ENCODE measurements around the gene SLC1A7. TPM values are rescaled to one million over a fixed set of nuclear protein-coding genes. Genes with fewer than 3 reads are reported as not detected.

Gene SLC1A7
- total RNA-seq, 4 donors from 2014 or later, result 0.54 to 1.6 (median 0.62) TPM; not detected in 1

DNA sequence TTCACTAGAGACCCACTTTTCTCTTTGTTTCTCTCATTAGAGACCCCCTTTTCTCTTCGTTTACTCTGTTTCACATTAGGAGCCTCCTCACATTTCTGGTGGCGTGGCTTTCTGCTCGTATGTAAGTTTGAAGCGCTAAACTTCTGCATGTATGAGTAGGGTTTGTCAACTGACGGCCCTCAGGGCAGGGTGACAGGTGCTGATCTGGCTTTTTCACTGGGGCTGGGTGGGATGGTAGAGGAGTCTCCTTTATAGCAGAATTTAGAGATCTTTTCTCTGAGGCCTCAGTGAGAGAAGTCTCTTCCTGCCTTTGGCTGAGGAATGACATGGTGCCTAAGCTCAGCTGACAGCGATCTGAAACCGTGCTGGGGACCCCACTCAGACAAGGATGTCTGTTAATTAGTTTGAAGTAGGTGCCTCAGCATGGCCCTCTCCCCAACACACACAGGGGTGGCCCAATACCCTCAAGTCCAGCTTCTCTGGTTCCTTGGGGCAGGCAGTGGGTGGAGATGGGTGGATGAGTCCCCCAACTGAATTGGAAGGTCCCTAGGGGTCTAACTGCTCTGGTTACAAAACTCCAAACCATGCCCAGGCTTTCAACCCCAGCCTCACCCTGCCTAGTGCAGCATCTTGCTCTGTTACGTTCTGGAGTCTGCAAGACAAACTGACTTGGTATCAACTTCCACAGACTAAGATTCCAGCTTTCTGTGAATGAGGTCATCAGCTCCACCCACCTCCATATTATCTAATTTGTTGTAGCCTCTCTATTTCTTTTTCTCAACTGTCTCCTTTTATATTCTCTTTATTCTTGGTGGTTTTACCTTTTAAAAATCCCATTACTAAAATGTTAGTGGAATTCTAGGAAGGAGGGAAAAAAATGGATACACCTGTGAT lies 3.2 kb downstream of the SLC1A7 start:
- Histone ChIP-seq H3K4me3 (no peak overlapping the region), H3K4me1 (peaks cover 0 to 37% (median 11%) of the 10 kb centered on the region in 3 donors), H3K9me3 (peaks cover 0 to 3% (median 0%) of the 10 kb centered on the region in 3 donors), H3K27ac (peak overlapping the region in 3 of 4 donors; percentile 42 to 62 (median 61)), H3K36me3 (no peaks in the 10 kb centered on the region), H3K27me3 (no peaks in the 10 kb centered on the region)
- ATAC-seq, result no peak
- 85% methylated on average over 5 of the region's 8 CpGs; no CpG with 5 or more reads in 1 of the 2 donors for WGBS, 2 donors (ENCODE audit: low coverage in 1 of 2)
- TF ChIP-seq, protein P1, sequence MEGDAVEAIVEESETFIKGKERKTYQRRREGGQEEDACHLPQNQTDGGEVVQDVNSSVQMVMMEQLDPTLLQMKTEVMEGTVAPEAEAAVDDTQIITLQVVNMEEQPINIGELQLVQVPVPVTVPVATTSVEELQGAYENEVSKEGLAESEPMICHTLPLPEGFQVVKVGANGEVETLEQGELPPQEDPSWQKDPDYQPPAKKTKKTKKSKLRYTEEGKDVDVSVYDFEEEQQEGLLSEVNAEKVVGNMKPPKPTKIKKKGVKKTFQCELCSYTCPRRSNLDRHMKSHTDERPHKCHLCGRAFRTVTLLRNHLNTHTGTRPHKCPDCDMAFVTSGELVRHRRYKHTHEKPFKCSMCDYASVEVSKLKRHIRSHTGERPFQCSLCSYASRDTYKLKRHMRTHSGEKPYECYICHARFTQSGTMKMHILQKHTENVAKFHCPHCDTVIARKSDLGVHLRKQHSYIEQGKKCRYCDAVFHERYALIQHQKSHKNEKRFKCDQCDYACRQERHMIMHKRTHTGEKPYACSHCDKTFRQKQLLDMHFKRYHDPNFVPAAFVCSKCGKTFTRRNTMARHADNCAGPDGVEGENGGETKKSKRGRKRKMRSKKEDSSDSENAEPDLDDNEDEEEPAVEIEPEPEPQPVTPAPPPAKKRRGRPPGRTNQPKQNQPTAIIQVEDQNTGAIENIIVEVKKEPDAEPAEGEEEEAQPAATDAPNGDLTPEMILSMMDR (IDR thresholded peaks at IDR 0.05), result no peak
- no peak for TF ChIP-seq EP300 (IDR thresholded peaks at IDR 0.05)
- no peak for TF ChIP-seq POLR2A (IDR thresholded peaks at IDR 0.05)
- TF ChIP-seq POLR2AphosphoS5 (IDR thresholded peaks at IDR 0.05), result no peak

DNA sequence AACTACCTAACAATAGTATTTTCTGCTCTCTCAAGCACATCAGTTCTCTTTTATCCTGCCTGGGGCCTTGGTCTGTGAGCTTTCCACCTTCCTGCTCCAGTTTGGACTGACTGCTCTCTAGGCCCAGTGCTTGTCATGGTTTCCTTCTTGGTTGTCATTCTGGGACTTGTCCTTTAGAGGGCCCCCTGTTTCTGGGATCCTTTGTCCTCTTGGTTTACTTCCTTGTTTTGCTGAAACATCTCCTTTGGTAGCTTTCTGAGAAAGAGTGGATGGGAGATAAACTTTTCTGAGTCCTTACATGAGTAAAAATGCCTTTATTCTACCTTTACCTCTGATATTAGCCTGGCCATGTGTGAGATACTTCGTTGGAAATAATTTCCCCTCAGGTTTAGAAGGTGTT lies 4.7 kb downstream of the SLC1A7 start:
- Histone ChIP-seq H3K4me3 (no peak overlapping the region), H3K9me3 (peaks cover 0 to 3% (median 0%) of the 10 kb centered on the region in 3 donors), H3K36me3 (no peaks in the 10 kb centered on the region), H3K27me3 (no peaks in the 10 kb centered on the region), H3K4me1 (peaks cover 0 to 37% (median 11%) of the 10 kb centered on the region in 3 donors), H3K27ac (no peak overlapping the region)
- ATAC-seq, result no peak
- 88 to 100% methylated on average over 1 of the region's 1 CpG for WGBS, 2 donors (ENCODE audit: low coverage in 1 of 2)
- TF ChIP-seq POLR2AphosphoS5 (IDR thresholded peaks at IDR 0.05) (no peak), POLR2A (IDR thresholded peaks at IDR 0.05) (no peak), EP300 (IDR thresholded peaks at IDR 0.05) (no peak)
- TF ChIP-seq, protein P1 (IDR thresholded peaks at IDR 0.05), result no peak

DNA sequence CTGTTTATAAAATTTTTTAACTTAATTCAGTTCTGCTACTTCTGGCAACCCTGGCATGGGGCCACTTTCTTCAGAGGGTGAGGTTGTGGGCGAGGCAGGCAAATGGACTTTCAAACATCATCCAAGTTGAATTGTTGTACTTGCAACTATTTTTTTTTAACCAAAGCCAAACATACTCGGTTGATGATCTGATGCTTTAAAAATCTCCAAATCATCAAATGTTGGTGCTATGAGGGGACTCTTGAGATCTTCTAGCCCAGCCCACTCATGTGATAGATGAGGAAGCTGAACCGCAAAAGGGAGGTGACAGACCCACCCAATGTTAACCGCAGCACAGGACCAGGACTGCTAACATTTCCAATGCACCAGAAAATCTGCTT lies 6.7 kb downstream of the SLC1A7 start:
- H3K27me3 ChIP-seq, result no peaks in the 10 kb centered on the region
- peak; percentile 62 for ATAC-seq
- no peaks in the 10 kb centered on the region for H3K36me3 ChIP-seq
- no peak overlapping the region for H3K4me3 ChIP-seq
- H3K27ac ChIP-seq, result peak overlapping the region in 1 of 4 donors; percentile 38
- TF ChIP-seq POLR2A (IDR thresholded peaks at IDR 0.05) (no peak), EP300 (IDR thresholded peaks at IDR 0.05) (no peak), POLR2AphosphoS5 (IDR thresholded peaks at IDR 0.05) (no peak)
- TF ChIP-seq, protein P1 (IDR thresholded peaks at IDR 0.05), result no peak
- 31 to 65% methylated on average over 4 of the region's 4 CpGs for WGBS, 2 donors (ENCODE audit: low coverage in 1 of 2)
- peaks cover 0 to 3% (median 0%) of the 10 kb centered on the region in 3 donors for H3K9me3 ChIP-seq
- H3K4me1 ChIP-seq, result peaks cover 0 to 39% (median 11%) of the 10 kb centered on the region in 3 donors

DNA sequence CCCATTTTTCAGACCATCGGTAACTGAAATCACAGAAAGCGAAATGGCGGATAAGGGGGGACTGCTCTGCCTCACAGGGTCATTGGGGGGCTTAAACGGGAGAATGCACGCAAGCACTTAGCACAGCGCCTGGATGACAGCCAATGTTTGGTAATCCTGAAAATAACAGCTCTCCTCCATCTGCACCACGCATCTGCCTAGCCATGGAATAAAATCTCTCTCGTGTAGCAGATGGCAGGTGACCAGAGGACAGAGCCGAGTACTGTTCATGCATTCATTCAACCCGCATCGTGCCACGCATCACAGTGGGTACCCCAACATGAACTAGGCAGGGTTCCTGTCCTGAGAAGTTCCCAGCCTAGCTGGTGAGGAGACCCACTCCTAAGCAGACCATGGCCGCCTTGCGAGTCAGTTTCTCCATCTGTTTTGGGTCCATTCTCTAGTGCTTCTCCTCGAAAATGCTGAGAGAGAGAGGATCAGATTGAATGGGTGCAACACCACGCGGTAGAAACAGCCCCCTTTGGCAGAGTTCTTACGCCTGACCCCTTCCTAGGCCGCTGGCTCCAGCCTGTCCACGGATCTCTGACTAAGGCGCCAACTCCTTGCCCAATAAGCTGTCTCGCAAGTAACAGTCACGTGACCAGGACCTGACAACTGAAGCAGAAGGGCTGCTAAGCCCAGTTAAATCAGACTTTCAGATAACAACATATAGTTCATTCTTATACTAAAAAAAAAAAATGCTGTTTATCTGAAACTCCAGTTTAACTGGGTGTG lies 7.3 kb downstream of the SLC1A7 start:
- H3K36me3 ChIP-seq, result no peaks in the 10 kb centered on the region
- peaks cover 0 to 3% (median 0%) of the 10 kb centered on the region in 3 donors for H3K9me3 ChIP-seq
- TF ChIP-seq EP300 (IDR thresholded peaks at IDR 0.05), result no peak
- TF ChIP-seq POLR2A (IDR thresholded peaks at IDR 0.05), result no peak
- TF ChIP-seq POLR2AphosphoS5 (IDR thresholded peaks at IDR 0.05), result peak; percentile 39
- TF ChIP-seq, protein P1 (IDR thresholded peaks at IDR 0.05), result no peak
- H3K27ac ChIP-seq, result peak overlapping the region in 2 of 4 donors; percentile 9 to 38
- peak; percentile 56 for ATAC-seq
- 46 to 100% methylated on average over 2 to 11 of the region's 23 CpGs for WGBS, 2 donors (ENCODE audit: low coverage in 1 of 2)
- no peak overlapping the region for H3K4me3 ChIP-seq
- H3K4me1 ChIP-seq, result peaks cover 0 to 39% (median 8%) of the 10 kb centered on the region in 3 donors
- H3K27me3 ChIP-seq, result no peaks in the 10 kb centered on the region
